HG02678 (cell line): ENCODE results near the gene CAMK2D.
"Not testable (repeated sequence)": the region's sequence is repeated elsewhere in the genome, so short reads cannot be mapped to it uniquely, and the experiment has no call there.

ENCODE experiments used
- ATAC-seq: cut with Tn5 transposase; IDR thresholded peaks from one replicate; pipeline ENCODE4 v1.9.1; 2021; ENCODE audit warnings: mild to moderate bottlenecking, moderate library complexity; ENCODE audit not compliant: unreplicated experiment

Gene CAMK2D

GRCh38 chr4:113687067-113687718 lies 74.3 kb downstream of the CAMK2D start:
- ATAC-seq, result no peak

GRCh38 chr4:113685157-113685556 lies 76.4 kb downstream of the CAMK2D start:
- not testable (repeated sequence) for ATAC-seq

GRCh38 chr4:113684534-113685091 lies 76.9 kb downstream of the CAMK2D start:
- ATAC-seq, result no peak

- peak; percentile 99 for ATAC-seq
Observed at GRCh38 chr4:113682730-113683537, 78.6 kb downstream of the CAMK2D start.

- no peak for ATAC-seq
Observed at GRCh38 chr4:113678641-113679040, 82.9 kb downstream of the CAMK2D start.

GRCh38 chr4:113677325-113677724 lies 84.2 kb downstream of the CAMK2D start:
- ATAC-seq, result no peak

GRCh38 chr4:113675731-113676697 lies 85.5 kb downstream of the CAMK2D start:
- no peak for ATAC-seq

GRCh38 chr4:113674733-113675132 lies 86.8 kb downstream of the CAMK2D start:
- no peak for ATAC-seq

- no peak for ATAC-seq
Observed at GRCh38 chr4:113674251-113674650, 87.3 kb downstream of the CAMK2D start.

GRCh38 chr4:113673450-113673849 lies 88.1 kb downstream of the CAMK2D start:
- peak; percentile 92 for ATAC-seq

GRCh38 chr4:113666386-113667114 lies 95.0 kb downstream of the CAMK2D start:
- ATAC-seq, result no peak

GRCh38 chr4:113665036-113665435 lies 96.5 kb downstream of the CAMK2D start:
- ATAC-seq, result no peak

GRCh38 chr4:113662581-113662980 lies 99.0 kb downstream of the CAMK2D start:
- ATAC-seq, result no peak

GRCh38 chr4:113659127-113659526 lies 102.4 kb downstream of the CAMK2D start:
- ATAC-seq, result no peak

- ATAC-seq, result no peak
Observed at GRCh38 chr4:113657586-113658233, 103.8 kb downstream of the CAMK2D start.

GRCh38 chr4:113653871-113654270 lies 107.7 kb downstream of the CAMK2D start:
- no peak for ATAC-seq

- ATAC-seq, result no peak
Observed at GRCh38 chr4:113646442-113646822, 115.1 kb downstream of the CAMK2D start.

GRCh38 chr4:113645771-113646441 lies 115.6 kb downstream of the CAMK2D start:
- no peak for ATAC-seq

- no peak for ATAC-seq
Observed at GRCh38 chr4:113645288-113645687, 116.2 kb downstream of the CAMK2D start.
